Panc1 (cell line): ENCODE results near the gene IL11. TPM values are rescaled to one million over a fixed set of nuclear protein-coding genes. Genes with fewer than 3 reads are reported as not detected.

Experiments
- ATAC-seq: fragments of 200-7000 bp; cut with Tn5 transposase; 2 replicates; pipeline ENCODE4 v1.9.1; 2020; ENCODE audit warnings: mild to moderate bottlenecking, moderate library complexity
- BruUV-seq: library from RNA; stranded (reverse); fragments of 400-500 nt; replicated peaks from 2 replicates; lab custom pipeline; 2021; lab: Mats Ljungman, UMichigan
- CTCF ChIA-PET: fragments of 300-600 bp; sonication (Branson Sonifier 250); formaldehyde crosslinking; loops from one replicate; lab custom pipeline; 2022; ENCODE audit warnings: antibody characterized with exemption; lab: Charles Lee
- POLR2A ChIA-PET: fragments of 300-600 bp; sonication (Branson Sonifier 250); formaldehyde crosslinking; loops from one replicate; lab custom pipeline; 2022; ENCODE audit warnings: antibody characterized with exemption; lab: Charles Lee
- DNase-seq: peaks from one replicate; pipeline ENCODE4 v3.0.0-alpha.2; 2010; ENCODE audit warnings: low read depth, low spot score
- H3K27ac ChIP-seq: 2 replicates; pipeline ENCODE4 v1.5.1; 2011; ENCODE audit warnings: mild to moderate bottlenecking, low read length, inconsistent platforms
- H3K27me3 ChIP-seq: fragments of 200-500 bp; sonication (Bioruptor generic); 2 replicates; pipeline ENCODE4 v1.6.0; 2014; ENCODE audit warnings: low read length, inconsistent platforms; ENCODE audit not compliant: control insufficient read depth, insufficient read depth
- H3K36me3 ChIP-seq: fragments of 200-500 bp; sonication (Bioruptor generic); 2 replicates; pipeline ENCODE4 v1.5.1; 2014; ENCODE audit warnings: inconsistent platforms, mild to moderate bottlenecking, low read length, moderate library complexity; ENCODE audit not compliant: control insufficient read depth, insufficient read depth
- H3K4me1 ChIP-seq: 2 replicates; pipeline ENCODE4 v1.5.1; 2011; ENCODE audit warnings: inconsistent platforms, mild to moderate bottlenecking, low read length, moderate library complexity; ENCODE audit not compliant: control insufficient read depth, insufficient read depth
- H3K4me3 ChIP-seq, 2 experiments: 2 replicates each; pipeline ENCODE4 v1.5.1; 2011 to 2012; ENCODE audit warnings: low read depth in 2 of 2, low read length in 2 of 2, mild to moderate bottlenecking in 2 of 2, inconsistent platforms in 1 of 2, moderate library complexity in 1 of 2
- H3K9me3 ChIP-seq: fragments of 200-500 bp; sonication (Bioruptor generic); 2 replicates; pipeline ENCODE4 v1.5.1; 2014; ENCODE audit warnings: low read depth, mild to moderate bottlenecking, inconsistent platforms, low read length, moderate library complexity; ENCODE audit not compliant: control insufficient read depth, insufficient read depth
- POLR2AphosphoS5 ChIP-seq: IDR thresholded peaks from 2 replicates; pipeline ENCODE4 v1.6.1; 2012; ENCODE audit warnings: mild to moderate bottlenecking, low read depth, low read length, moderate library complexity
- SIN3A ChIP-seq: IDR thresholded peaks from 2 replicates; pipeline ENCODE4 v1.6.1; 2012; ENCODE audit warnings: low read depth, mild to moderate bottlenecking, low read length, moderate library complexity, borderline replicate concordance; ENCODE audit not compliant: insufficient read depth
- TCF7L2 ChIP-seq: IDR thresholded peaks from 2 replicates; pipeline ENCODE4 v1.6.1; 2011; ENCODE audit warnings: mild to moderate bottlenecking, low read depth, low read length, inconsistent platforms
- in situ Hi-C: cut with HindIII; loops from 2 replicates; pipeline ENCODE4 v1.10.0; 2016; ENCODE audit warnings: low sequenced_read_pairs, low pct_unique_long_range_greater_than_20kb
- intact Hi-C: fragments of 100-400 bp; cut with micrococcal nuclease; formaldehyde crosslinking; loops from one replicate; pipeline ENCODE4 v1.10.0; 2022; ENCODE audit not compliant: unreplicated experiment
- total RNA-seq: library from RNA; stranded (reverse); gene quantifications from one replicate; pipeline ENCODE4 v1.2.1, GENCODE V29; 2021; ENCODE audit not compliant: unreplicated experiment
- TF ChIP-seq, protein P1 (sequence below): fragments of 450-650 bp; IDR thresholded peaks from 2 replicates; pipeline ENCODE4 v1.5.1; 2017; ENCODE audit warnings: mild to moderate bottlenecking
- TF ChIP-seq, protein P2 (sequence below), 2 experiments: IDR thresholded peaks; 2 replicates each; pipeline ENCODE4 v1.6.1; 2011 to 2012; ENCODE audit warnings: low read depth in 2 of 2, control low read depth in 1 of 2, low read length in 1 of 2, mild to moderate bottlenecking in 1 of 2, moderate library complexity in 1 of 2; ENCODE audit not compliant: insufficient read depth in 1 of 2

IL11 gene
- total RNA-seq, 1 experiment from 2014 or later = 4.4 TPM

DNA sequence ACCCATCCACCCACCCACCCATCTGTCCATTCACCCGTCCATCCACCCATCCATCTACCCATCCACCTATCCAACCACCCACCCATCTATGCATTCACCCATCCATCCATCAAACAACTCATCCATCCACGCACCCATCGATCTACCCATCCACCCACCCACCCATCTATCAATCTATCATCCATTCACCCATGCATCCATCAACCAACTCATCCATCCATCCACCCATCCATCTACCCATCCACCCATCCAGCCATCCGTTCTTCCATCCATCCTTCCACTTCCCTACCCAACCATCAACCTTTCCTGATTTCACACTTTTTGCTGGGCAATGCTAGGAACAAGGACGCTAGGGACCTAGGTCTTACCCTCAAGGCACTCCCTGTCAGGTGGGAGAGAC, 11.8 kb upstream of the IL11 start:
- Histone ChIP-seq H3K27me3 (no peaks in the 10 kb centered on the region), H3K4me1 (peaks cover 16% of the 10 kb centered on the region), H3K4me3 (no peak overlapping the region), H3K36me3 (peaks cover 7% of the 10 kb centered on the region), H3K27ac (no peak overlapping the region), H3K9me3 (no peaks in the 10 kb centered on the region)
- TF ChIP-seq SIN3A (no peak), POLR2AphosphoS5 (no peak), TCF7L2 (no peak)
- TF ChIP-seq, protein P1, sequence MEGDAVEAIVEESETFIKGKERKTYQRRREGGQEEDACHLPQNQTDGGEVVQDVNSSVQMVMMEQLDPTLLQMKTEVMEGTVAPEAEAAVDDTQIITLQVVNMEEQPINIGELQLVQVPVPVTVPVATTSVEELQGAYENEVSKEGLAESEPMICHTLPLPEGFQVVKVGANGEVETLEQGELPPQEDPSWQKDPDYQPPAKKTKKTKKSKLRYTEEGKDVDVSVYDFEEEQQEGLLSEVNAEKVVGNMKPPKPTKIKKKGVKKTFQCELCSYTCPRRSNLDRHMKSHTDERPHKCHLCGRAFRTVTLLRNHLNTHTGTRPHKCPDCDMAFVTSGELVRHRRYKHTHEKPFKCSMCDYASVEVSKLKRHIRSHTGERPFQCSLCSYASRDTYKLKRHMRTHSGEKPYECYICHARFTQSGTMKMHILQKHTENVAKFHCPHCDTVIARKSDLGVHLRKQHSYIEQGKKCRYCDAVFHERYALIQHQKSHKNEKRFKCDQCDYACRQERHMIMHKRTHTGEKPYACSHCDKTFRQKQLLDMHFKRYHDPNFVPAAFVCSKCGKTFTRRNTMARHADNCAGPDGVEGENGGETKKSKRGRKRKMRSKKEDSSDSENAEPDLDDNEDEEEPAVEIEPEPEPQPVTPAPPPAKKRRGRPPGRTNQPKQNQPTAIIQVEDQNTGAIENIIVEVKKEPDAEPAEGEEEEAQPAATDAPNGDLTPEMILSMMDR = no peak
- TF ChIP-seq, protein P2, sequence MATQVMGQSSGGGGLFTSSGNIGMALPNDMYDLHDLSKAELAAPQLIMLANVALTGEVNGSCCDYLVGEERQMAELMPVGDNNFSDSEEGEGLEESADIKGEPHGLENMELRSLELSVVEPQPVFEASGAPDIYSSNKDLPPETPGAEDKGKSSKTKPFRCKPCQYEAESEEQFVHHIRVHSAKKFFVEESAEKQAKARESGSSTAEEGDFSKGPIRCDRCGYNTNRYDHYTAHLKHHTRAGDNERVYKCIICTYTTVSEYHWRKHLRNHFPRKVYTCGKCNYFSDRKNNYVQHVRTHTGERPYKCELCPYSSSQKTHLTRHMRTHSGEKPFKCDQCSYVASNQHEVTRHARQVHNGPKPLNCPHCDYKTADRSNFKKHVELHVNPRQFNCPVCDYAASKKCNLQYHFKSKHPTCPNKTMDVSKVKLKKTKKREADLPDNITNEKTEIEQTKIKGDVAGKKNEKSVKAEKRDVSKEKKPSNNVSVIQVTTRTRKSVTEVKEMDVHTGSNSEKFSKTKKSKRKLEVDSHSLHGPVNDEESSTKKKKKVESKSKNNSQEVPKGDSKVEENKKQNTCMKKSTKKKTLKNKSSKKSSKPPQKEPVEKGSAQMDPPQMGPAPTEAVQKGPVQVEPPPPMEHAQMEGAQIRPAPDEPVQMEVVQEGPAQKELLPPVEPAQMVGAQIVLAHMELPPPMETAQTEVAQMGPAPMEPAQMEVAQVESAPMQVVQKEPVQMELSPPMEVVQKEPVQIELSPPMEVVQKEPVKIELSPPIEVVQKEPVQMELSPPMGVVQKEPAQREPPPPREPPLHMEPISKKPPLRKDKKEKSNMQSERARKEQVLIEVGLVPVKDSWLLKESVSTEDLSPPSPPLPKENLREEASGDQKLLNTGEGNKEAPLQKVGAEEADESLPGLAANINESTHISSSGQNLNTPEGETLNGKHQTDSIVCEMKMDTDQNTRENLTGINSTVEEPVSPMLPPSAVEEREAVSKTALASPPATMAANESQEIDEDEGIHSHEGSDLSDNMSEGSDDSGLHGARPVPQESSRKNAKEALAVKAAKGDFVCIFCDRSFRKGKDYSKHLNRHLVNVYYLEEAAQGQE (IDR thresholded peaks at IDR 0.05; ENCODE audit: insufficient read depth in 1 of 2, low read depth in 2 of 2, low read length in 1 of 2) = no peak
- POLR2A ChIA-PET = no interaction called here
- ATAC-seq (no peak), DNase-seq (no peak)
- CTCF ChIA-PET = no interaction called here
- intact Hi-C loops = no loop called here
- BruUV-seq = no TSS peak
- in situ Hi-C loops = no loop called here

DNA sequence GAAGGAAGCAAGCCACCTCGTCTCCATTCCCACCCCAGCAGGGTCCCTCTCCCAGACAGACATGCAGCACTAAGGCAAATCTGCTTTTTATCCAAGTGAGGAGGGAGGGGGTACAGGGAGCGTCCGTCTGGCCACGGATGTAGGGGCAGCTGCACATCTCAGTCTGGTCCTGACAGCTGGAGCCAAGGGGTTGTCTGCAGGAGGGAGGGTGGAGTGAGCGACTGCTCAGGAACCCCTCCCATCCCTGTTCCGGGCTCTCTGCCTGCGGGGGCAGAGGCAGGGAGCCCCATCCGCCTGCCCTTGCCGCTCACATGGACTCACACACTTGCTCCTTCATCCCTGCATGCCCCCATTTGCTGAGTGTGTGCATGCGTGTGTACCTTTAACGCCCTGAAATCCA, 8.9 kb upstream of the IL11 start:
- Histone ChIP-seq H3K27ac (no peak overlapping the region), H3K4me3 (no peak overlapping the region), H3K36me3 (no peaks in the 10 kb centered on the region), H3K27me3 (no peaks in the 10 kb centered on the region), H3K9me3 (no peaks in the 10 kb centered on the region), H3K4me1 (peaks cover 29% of the 10 kb centered on the region)
- intact Hi-C loops = loop anchor here (10.0 kb wide), 1 partner anchor 84 kb away; no protein-coding TSS in a partner anchor
- TF ChIP-seq SIN3A = no peak
- TF ChIP-seq TCF7L2 = no peak
- TF ChIP-seq, protein P2 (IDR thresholded peaks at IDR 0.05; ENCODE audit: insufficient read depth in 1 of 2, low read depth in 2 of 2, low read length in 1 of 2) = no peak
- no peak for TF ChIP-seq POLR2AphosphoS5
- TF ChIP-seq, protein P1 = no peak
- CTCF ChIA-PET = no interaction called here
- in situ Hi-C loops = no loop called here
- POLR2A ChIA-PET = no interaction called here
- ATAC-seq (no peak), DNase-seq (no peak)
- no TSS peak for BruUV-seq
